ENCODE results near the gene ALDH5A1. TPM values are rescaled to one million over a fixed set of nuclear protein-coding genes. Genes with fewer than 3 reads are reported as not detected.

ALDH5A1 gene
- total and polyA plus RNA-seq, 10 of the 15 experiments (the other 5 are each of a cell fraction or from before 2014, with no cell fraction given): 2.6 to 13.8 (median 9.3) TPM

- TF ChIP-seq ZNF687 (IDR thresholded peaks at IDR 0.05) (peak; percentile 50; the same call in 1 of the 2 replicates), RAD51 (IDR thresholded peaks at IDR 0.05) (no peak), BACH1 (IDR thresholded peaks at IDR 0.05; ENCODE audit: borderline replicate concordance) (no peak), CEBPZ (IDR thresholded peaks at IDR 0.05; ENCODE audit: low read depth, low read length) (no peak), HCFC1 (IDR thresholded peaks at IDR 0.05; ENCODE audit: low read length) (no peak), MTA2 (IDR thresholded peaks at IDR 0.05; ENCODE audit: low read depth) (0 out of 2 replicates have a peak, but pooled peaks have one; percentile 28), PBX3 (IDR thresholded peaks at IDR 0.05; ENCODE audit: insufficient replicate concordance, low read depth, low read length) (no peak), BCL11A (IDR thresholded peaks at IDR 0.05; ENCODE audit: low read depth, low read length) (0 out of 2 replicates have a peak, but pooled peaks have one; percentile 17), ZBTB40 (IDR thresholded peaks at IDR 0.05; ENCODE audit: borderline replicate concordance) (no peak), MXI1 (IDR thresholded peaks at IDR 0.05; ENCODE audit: low read depth, low read length) (no peak), IKZF2 (IDR thresholded peaks at IDR 0.05) (peak; percentile 62 to 73; a peak in 3 of 4 replicates), MAX (IDR thresholded peaks at IDR 0.05; ENCODE audit: low read depth, low read length) (peak; percentile 66), E2F4 (IDR thresholded peaks at IDR 0.05; ENCODE audit: low read depth, low read length) (no peak)
These were observed 80.0 kb downstream of the ALDH5A1 start (continued) for GRCh38 chr6:24574809-24575208.
